ENCODE data around the gene GUCA2B.

Gene GUCA2B

GRCh38 chr1:42128964-42129363 is 24.2 kb upstream of the GUCA2B start:
- Histone ChIP-seq H3K4me3 (ENCODE audit: low read length) (no peak overlapping the region), H3K27ac (ENCODE audit: low read length) (no peak overlapping the region), H3K9me3 (ENCODE audit: control insufficient read depth, insufficient read depth, low read length) (no peaks in the 10 kb centered on the region), H3K4me1 (ENCODE audit: control insufficient read depth, insufficient read depth, low read length) (no peaks in the 10 kb centered on the region), H3K36me3 (ENCODE audit: control insufficient read depth, insufficient read depth, low read length) (no peaks in the 10 kb centered on the region), H3K27me3 (ENCODE audit: control insufficient read depth, insufficient read depth, low read length) (no peaks in the 10 kb centered on the region)
- no peak for DNase-seq (ENCODE audit: low read depth, low spot score)
- WGBS (ENCODE audit: insufficient coverage, insufficient read length) = no CpG with 5 or more reads among the region's 3 CpGs

- Histone ChIP-seq H3K9me3 (ENCODE audit: control insufficient read depth, insufficient read depth, low read length) (no peaks in the 10 kb centered on the region), H3K4me3 (ENCODE audit: low read length) (no peak overlapping the region), H3K4me1 (ENCODE audit: control insufficient read depth, insufficient read depth, low read length) (no peaks in the 10 kb centered on the region), H3K36me3 (ENCODE audit: control insufficient read depth, insufficient read depth, low read length) (no peaks in the 10 kb centered on the region), H3K27ac (ENCODE audit: low read length) (no peak overlapping the region), H3K27me3 (ENCODE audit: control insufficient read depth, insufficient read depth, low read length) (no peaks in the 10 kb centered on the region)
- DNase-seq (ENCODE audit: low read depth, low spot score) = no peak
- no CpG with 5 or more reads among the region's 5 CpGs for WGBS (ENCODE audit: insufficient coverage, insufficient read length)
Measured at GRCh38 chr1:42130061-42130660, 23.0 kb upstream of the GUCA2B start.

- H3K4me1 ChIP-seq (ENCODE audit: control insufficient read depth, insufficient read depth, low read length) = no peaks in the 10 kb centered on the region
- H3K27me3 ChIP-seq (ENCODE audit: control insufficient read depth, insufficient read depth, low read length) = no peaks in the 10 kb centered on the region
- no peaks in the 10 kb centered on the region for H3K36me3 ChIP-seq (ENCODE audit: control insufficient read depth, insufficient read depth, low read length)
- H3K9me3 ChIP-seq (ENCODE audit: control insufficient read depth, insufficient read depth, low read length) = no peaks in the 10 kb centered on the region
- no peak overlapping the region for H3K4me3 ChIP-seq (ENCODE audit: low read length)
- WGBS (ENCODE audit: insufficient coverage, insufficient read length) = no CpG with 5 or more reads among the region's 5 CpGs
- no peak overlapping the region for H3K27ac ChIP-seq (ENCODE audit: low read length)
- DNase-seq (ENCODE audit: low read depth, low spot score) = no peak
Measured at GRCh38 chr1:42133390-42133789, 19.8 kb upstream of the GUCA2B start.

GRCh38 chr1:42133809-42134526 is 19.2 kb upstream of the GUCA2B start:
- no peaks in the 10 kb centered on the region for H3K9me3 ChIP-seq (ENCODE audit: control insufficient read depth, insufficient read depth, low read length)
- no CpG with 5 or more reads among the region's 10 CpGs for WGBS (ENCODE audit: insufficient coverage, insufficient read length)
- no peaks in the 10 kb centered on the region for H3K27me3 ChIP-seq (ENCODE audit: control insufficient read depth, insufficient read depth, low read length)
- H3K36me3 ChIP-seq (ENCODE audit: control insufficient read depth, insufficient read depth, low read length) = no peaks in the 10 kb centered on the region
- DNase-seq (ENCODE audit: low read depth, low spot score) = no peak
- H3K4me1 ChIP-seq (ENCODE audit: control insufficient read depth, insufficient read depth, low read length) = no peaks in the 10 kb centered on the region
- H3K4me3 ChIP-seq (ENCODE audit: low read length) = no peak overlapping the region
- no peak overlapping the region for H3K27ac ChIP-seq (ENCODE audit: low read length)

GRCh38 chr1:42135426-42135825 is 17.8 kb upstream of the GUCA2B start:
- Histone ChIP-seq H3K27me3 (ENCODE audit: control insufficient read depth, insufficient read depth, low read length) (no peaks in the 10 kb centered on the region), H3K36me3 (ENCODE audit: control insufficient read depth, insufficient read depth, low read length) (no peaks in the 10 kb centered on the region), H3K27ac (ENCODE audit: low read length) (no peak overlapping the region), H3K9me3 (ENCODE audit: control insufficient read depth, insufficient read depth, low read length) (no peaks in the 10 kb centered on the region), H3K4me3 (ENCODE audit: low read length) (no peak overlapping the region), H3K4me1 (ENCODE audit: control insufficient read depth, insufficient read depth, low read length) (no peaks in the 10 kb centered on the region)
- no peak for DNase-seq (ENCODE audit: low read depth, low spot score)
- no CpG with 5 or more reads among the region's 3 CpGs for WGBS (ENCODE audit: insufficient coverage, insufficient read length)

GRCh38 chr1:42136466-42136865 is 16.7 kb upstream of the GUCA2B start:
- Histone ChIP-seq H3K4me3 (ENCODE audit: low read length) (no peak overlapping the region), H3K4me1 (ENCODE audit: control insufficient read depth, insufficient read depth, low read length) (no peaks in the 10 kb centered on the region), H3K27me3 (ENCODE audit: control insufficient read depth, insufficient read depth, low read length) (no peaks in the 10 kb centered on the region), H3K27ac (ENCODE audit: low read length) (no peak overlapping the region), H3K36me3 (ENCODE audit: control insufficient read depth, insufficient read depth, low read length) (no peaks in the 10 kb centered on the region), H3K9me3 (ENCODE audit: control insufficient read depth, insufficient read depth, low read length) (no peaks in the 10 kb centered on the region)
- no peak for DNase-seq (ENCODE audit: low read depth, low spot score)

- DNase-seq (ENCODE audit: low read depth, low spot score) = no peak
- WGBS (ENCODE audit: insufficient coverage, insufficient read length) = no CpG with 5 or more reads among the region's 10 CpGs
- no peaks in the 10 kb centered on the region for H3K27me3 ChIP-seq (ENCODE audit: control insufficient read depth, insufficient read depth, low read length)
- no peaks in the 10 kb centered on the region for H3K36me3 ChIP-seq (ENCODE audit: control insufficient read depth, insufficient read depth, low read length)
- no peaks in the 10 kb centered on the region for H3K4me1 ChIP-seq (ENCODE audit: control insufficient read depth, insufficient read depth, low read length)
- H3K9me3 ChIP-seq (ENCODE audit: control insufficient read depth, insufficient read depth, low read length) = no peaks in the 10 kb centered on the region
- no peak overlapping the region for H3K4me3 ChIP-seq (ENCODE audit: low read length)
- H3K27ac ChIP-seq (ENCODE audit: low read length) = no peak overlapping the region
Measured at GRCh38 chr1:42137766-42138165, 15.4 kb upstream of the GUCA2B start.

GRCh38 chr1:42138586-42138985 is 14.6 kb upstream of the GUCA2B start:
- H3K27me3 ChIP-seq (ENCODE audit: control insufficient read depth, insufficient read depth, low read length) = no peaks in the 10 kb centered on the region
- WGBS (ENCODE audit: insufficient coverage, insufficient read length) = no CpG with 5 or more reads among the region's 4 CpGs
- H3K27ac ChIP-seq (ENCODE audit: low read length) = no peak overlapping the region
- H3K4me1 ChIP-seq (ENCODE audit: control insufficient read depth, insufficient read depth, low read length) = no peaks in the 10 kb centered on the region
- no peaks in the 10 kb centered on the region for H3K9me3 ChIP-seq (ENCODE audit: control insufficient read depth, insufficient read depth, low read length)
- H3K4me3 ChIP-seq (ENCODE audit: low read length) = no peak overlapping the region
- DNase-seq (ENCODE audit: low read depth, low spot score) = no peak
- H3K36me3 ChIP-seq (ENCODE audit: control insufficient read depth, insufficient read depth, low read length) = no peaks in the 10 kb centered on the region

- H3K36me3 ChIP-seq (ENCODE audit: control insufficient read depth, insufficient read depth, low read length) = no peaks in the 10 kb centered on the region
- no peaks in the 10 kb centered on the region for H3K27me3 ChIP-seq (ENCODE audit: control insufficient read depth, insufficient read depth, low read length)
- no peaks in the 10 kb centered on the region for H3K9me3 ChIP-seq (ENCODE audit: control insufficient read depth, insufficient read depth, low read length)
- DNase-seq (ENCODE audit: low read depth, low spot score) = no peak
- no peak overlapping the region for H3K4me3 ChIP-seq (ENCODE audit: low read length)
- WGBS (ENCODE audit: insufficient coverage, insufficient read length) = no CpG with 5 or more reads among the region's 3 CpGs
- no peaks in the 10 kb centered on the region for H3K4me1 ChIP-seq (ENCODE audit: control insufficient read depth, insufficient read depth, low read length)
- no peak overlapping the region for H3K27ac ChIP-seq (ENCODE audit: low read length)
Measured at GRCh38 chr1:42139444-42139843, 13.8 kb upstream of the GUCA2B start.

GRCh38 chr1:42140191-42140590 is 13.0 kb upstream of the GUCA2B start:
- no peaks in the 10 kb centered on the region for H3K4me1 ChIP-seq (ENCODE audit: control insufficient read depth, insufficient read depth, low read length)
- H3K27me3 ChIP-seq (ENCODE audit: control insufficient read depth, insufficient read depth, low read length) = no peaks in the 10 kb centered on the region
- H3K4me3 ChIP-seq (ENCODE audit: low read length) = no peak overlapping the region
- DNase-seq (ENCODE audit: low read depth, low spot score) = no peak
- no CpG with 5 or more reads among the region's 2 CpGs for WGBS (ENCODE audit: insufficient coverage, insufficient read length)
- no peak overlapping the region for H3K27ac ChIP-seq (ENCODE audit: low read length)
- no peaks in the 10 kb centered on the region for H3K9me3 ChIP-seq (ENCODE audit: control insufficient read depth, insufficient read depth, low read length)
- H3K36me3 ChIP-seq (ENCODE audit: control insufficient read depth, insufficient read depth, low read length) = no peaks in the 10 kb centered on the region

GRCh38 chr1:42141978-42142377 is 11.2 kb upstream of the GUCA2B start:
- no peaks in the 10 kb centered on the region for H3K36me3 ChIP-seq (ENCODE audit: control insufficient read depth, insufficient read depth, low read length)

More at GRCh38 chr1:42141978-42142377, 11.2 kb upstream of the GUCA2B start:
- Histone ChIP-seq H3K9me3 (ENCODE audit: control insufficient read depth, insufficient read depth, low read length) (no peaks in the 10 kb centered on the region), H3K4me1 (ENCODE audit: control insufficient read depth, insufficient read depth, low read length) (no peaks in the 10 kb centered on the region), H3K27ac (ENCODE audit: low read length) (no peak overlapping the region), H3K4me3 (ENCODE audit: low read length) (no peak overlapping the region), H3K27me3 (ENCODE audit: control insufficient read depth, insufficient read depth, low read length) (no peaks in the 10 kb centered on the region)
- WGBS (ENCODE audit: insufficient coverage, insufficient read length) = no CpG with 5 or more reads among the region's 5 CpGs
- DNase-seq (ENCODE audit: low read depth, low spot score) = no peak

Data from iPS DF 6.9 (cell line).